SK-N-MC (cell line): ENCODE results near the gene NSUN2.

Source experiments
- DNase-seq: peaks from one replicate; pipeline ENCODE4 v3.0.0-alpha.2; 2011; ENCODE audit warnings: low read depth, low spot score
- H3K27ac ChIP-seq: fragments of 200-600 bp; sonication (generic); 2 replicates; pipeline ENCODE4 v1.5.1; 2016; ENCODE audit warnings: mixed run types
- H3K36me3 ChIP-seq: fragments of 200-600 bp; sonication (generic); 2 replicates; pipeline ENCODE4 v1.6.1; 2017; ENCODE audit warnings: antibody characterized with exemption, low read length, mixed read lengths; ENCODE audit not compliant: insufficient read depth
- H3K4me3 ChIP-seq: fragments of 200-600 bp; sonication (generic); 2 replicates; pipeline ENCODE4 v1.5.1; 2016
- H3K9ac ChIP-seq: fragments of 200-600 bp; sonication (generic); 2 replicates; pipeline ENCODE4 v1.8.0; 2017; ENCODE audit warnings: mixed run types, mixed read lengths; ENCODE audit not compliant: insufficient read length
- H3K9me3 ChIP-seq: fragments of 200-600 bp; sonication (generic); 2 replicates; pipeline ENCODE4 v1.6.1; 2017; ENCODE audit warnings: low read depth, mild to moderate bottlenecking, antibody characterized with exemption, low read length, moderate library complexity, mixed read lengths
- EZH2 ChIP-seq: fragments of 200-600 bp; sonication (generic); IDR thresholded peaks from one replicate; pipeline ENCODE4 v1.6.1; 2017; ENCODE audit warnings: antibody characterized with exemption
- FOXP2 ChIP-seq: optimal IDR thresholded peaks from 2 replicates; pipeline ENCODE3; 2011; ENCODE audit warnings: mild to moderate bottlenecking, moderate library complexity; ENCODE audit not compliant: insufficient read depth; ENCODE audit errors: extremely low read length, control extremely low read depth
- POLR2AphosphoS5 ChIP-seq: IDR thresholded peaks from 2 replicates; pipeline ENCODE4 v1.6.1; 2012; ENCODE audit warnings: mild to moderate bottlenecking, low read depth, low read length, borderline replicate concordance

Gene NSUN2

DNA sequence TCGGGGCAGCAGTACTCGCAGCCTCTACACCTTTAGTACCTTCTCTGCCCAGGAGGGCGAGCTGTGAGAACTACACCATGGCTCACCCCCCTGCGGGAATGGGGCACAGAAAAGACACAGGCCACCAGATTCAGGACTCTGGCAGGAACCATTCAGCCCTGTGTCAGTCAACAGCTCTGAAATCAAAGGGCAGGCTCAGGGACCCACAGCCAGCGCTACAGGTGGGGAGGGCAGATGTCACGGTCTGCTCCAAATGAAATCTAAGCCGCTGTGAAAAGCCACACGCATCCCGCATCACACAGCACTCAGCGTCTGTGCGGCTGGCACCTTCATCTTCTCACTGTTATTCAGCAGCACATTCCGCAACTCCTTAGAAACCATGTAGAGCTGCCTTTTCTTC lies 27.9 kb downstream of the NSUN2 start:
- Histone ChIP-seq H3K27ac (no peak overlapping the region), H3K9me3 (no peaks in the 10 kb centered on the region), H3K4me3 (no peak overlapping the region), H3K9ac (no peak overlapping the region), H3K36me3 (peaks cover 94% of the 10 kb centered on the region)
- TF ChIP-seq EZH2 (no peak), FOXP2 (no peak), POLR2AphosphoS5 (no peak)
- DNase-seq, result no peak

DNA sequence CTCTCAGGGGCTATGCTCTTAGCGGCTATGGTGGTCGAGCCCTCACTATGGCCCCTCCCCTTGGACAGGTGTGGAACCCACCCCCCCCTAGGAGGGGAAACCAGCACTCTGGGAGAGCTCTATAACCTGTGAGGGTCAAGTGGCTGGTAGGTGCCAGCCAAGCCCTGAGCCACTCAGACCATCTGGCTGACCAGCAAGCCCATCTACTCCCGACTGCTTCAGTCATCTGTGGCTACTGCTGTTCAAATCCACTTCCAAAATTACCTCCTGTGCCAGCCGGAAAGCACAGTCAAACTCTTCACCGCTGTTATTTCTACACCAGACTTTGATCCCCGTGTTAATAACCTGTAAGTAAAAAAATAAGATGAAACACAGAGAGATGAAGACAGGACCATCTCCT lies 28.5 kb downstream of the NSUN2 start:
- no peak for TF ChIP-seq FOXP2
- no peak for TF ChIP-seq POLR2AphosphoS5
- no peak for TF ChIP-seq EZH2
- Histone ChIP-seq H3K4me3 (no peak overlapping the region), H3K9me3 (no peaks in the 10 kb centered on the region), H3K27ac (no peak overlapping the region), H3K9ac (no peak overlapping the region), H3K36me3 (peaks cover 93% of the 10 kb centered on the region)
- DNase-seq, result no peak

DNA sequence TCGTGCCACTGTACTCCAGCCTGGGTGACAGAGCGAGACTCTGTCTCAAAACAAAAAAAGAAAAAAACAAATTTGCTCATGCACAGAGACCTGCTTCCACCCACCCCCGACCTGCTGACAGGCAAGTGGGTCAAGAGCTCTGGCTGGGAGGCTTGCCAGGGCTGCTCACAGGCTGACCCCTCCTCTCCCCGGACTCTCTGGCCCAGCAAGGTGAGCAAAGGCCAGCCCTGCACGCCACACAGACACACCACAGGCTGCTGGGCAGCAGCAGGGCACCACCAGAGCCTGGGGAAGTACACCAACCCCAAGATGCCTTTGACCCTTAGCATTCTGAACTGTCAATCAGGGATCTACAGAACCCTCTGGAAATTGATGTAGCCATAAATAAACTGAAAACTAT lies 29.2 kb downstream of the NSUN2 start:
- H3K36me3 ChIP-seq, result peaks cover 92% of the 10 kb centered on the region
- DNase-seq, result no peak
- H3K9ac ChIP-seq, result no peak overlapping the region
- H3K4me3 ChIP-seq, result no peak overlapping the region
- TF ChIP-seq EZH2 (no peak), POLR2AphosphoS5 (no peak), FOXP2 (no peak)
- no peak overlapping the region for H3K27ac ChIP-seq
- H3K9me3 ChIP-seq, result no peaks in the 10 kb centered on the region

DNA sequence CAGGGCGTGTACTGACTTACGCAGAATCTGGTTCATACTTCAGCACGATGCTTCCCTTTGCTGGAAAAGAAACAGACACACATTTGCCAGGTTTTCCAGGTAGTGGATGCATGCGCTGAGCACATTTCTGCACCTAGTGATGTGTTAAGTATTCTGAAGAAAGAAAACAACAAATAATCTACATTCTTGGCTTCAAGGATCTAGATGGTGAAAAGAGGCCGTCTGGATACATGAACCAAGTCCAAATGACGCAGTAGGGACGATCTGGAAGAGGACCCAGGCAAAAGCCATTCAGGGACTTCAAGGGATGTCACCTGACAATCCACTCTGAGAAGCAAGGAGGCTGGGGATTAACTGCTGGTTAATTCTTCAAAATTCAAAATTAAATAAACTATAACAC lies 30.4 kb downstream of the NSUN2 start:
- no peak overlapping the region for H3K4me3 ChIP-seq
- no peak overlapping the region for H3K9ac ChIP-seq
- H3K9me3 ChIP-seq, result no peaks in the 10 kb centered on the region
- no peak for TF ChIP-seq FOXP2
- no peak for TF ChIP-seq EZH2
- no peak for TF ChIP-seq POLR2AphosphoS5
- H3K36me3 ChIP-seq, result peaks cover 89% of the 10 kb centered on the region
- H3K27ac ChIP-seq, result no peak overlapping the region
- no peak for DNase-seq

DNA sequence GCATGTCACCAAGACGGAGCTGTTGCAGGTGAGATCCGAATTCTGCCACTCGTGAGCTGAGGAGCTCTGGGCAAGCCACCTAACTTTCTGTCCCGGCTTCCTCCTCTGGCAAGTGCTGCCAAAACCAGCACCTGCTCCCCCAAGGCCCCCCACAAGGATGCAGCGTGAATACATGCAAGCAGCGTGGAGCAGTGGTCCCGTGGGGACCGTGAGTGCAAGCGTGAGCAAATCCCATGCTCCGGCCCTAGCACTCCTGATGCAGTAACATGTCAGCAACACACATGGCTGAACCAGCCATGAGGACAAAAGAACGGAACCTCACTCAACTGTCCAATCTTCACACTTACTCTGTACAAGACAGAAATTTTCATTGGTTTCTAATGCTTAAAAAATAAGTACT lies 31.0 kb downstream of the NSUN2 start:
- H3K9ac ChIP-seq, result no peak overlapping the region
- no peak for TF ChIP-seq EZH2
- H3K4me3 ChIP-seq, result no peak overlapping the region
- no peak for DNase-seq
- peaks cover 84% of the 10 kb centered on the region for H3K36me3 ChIP-seq
- H3K27ac ChIP-seq, result no peak overlapping the region
- H3K9me3 ChIP-seq, result no peaks in the 10 kb centered on the region

DNA sequence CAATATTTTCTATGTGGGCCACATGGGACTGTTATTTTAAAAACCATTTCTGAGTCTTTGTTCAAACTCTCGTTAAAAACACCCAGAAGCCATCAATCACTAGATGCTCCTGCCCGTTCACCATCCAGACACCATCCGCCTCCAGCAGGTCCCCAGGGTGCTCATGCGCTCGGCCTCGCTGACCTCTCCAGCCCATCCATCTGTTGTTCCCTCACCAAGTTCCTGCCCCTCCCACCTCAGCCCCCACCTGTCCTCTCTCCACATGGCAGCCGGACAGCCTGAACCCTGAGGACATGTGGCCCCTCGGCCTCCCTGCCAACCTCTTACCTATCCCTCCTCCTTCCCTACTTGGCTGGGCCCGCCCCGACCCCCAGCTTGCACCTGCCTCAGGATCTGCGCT lies 31.6 kb downstream of the NSUN2 start:
- no peak for DNase-seq
- no peak overlapping the region for H3K9ac ChIP-seq
- no peak overlapping the region for H3K4me3 ChIP-seq
- H3K27ac ChIP-seq, result no peak overlapping the region
- no peaks in the 10 kb centered on the region for H3K9me3 ChIP-seq
- peaks cover 85% of the 10 kb centered on the region for H3K36me3 ChIP-seq
- TF ChIP-seq EZH2 (no peak), POLR2AphosphoS5 (no peak), FOXP2 (no peak)

DNA sequence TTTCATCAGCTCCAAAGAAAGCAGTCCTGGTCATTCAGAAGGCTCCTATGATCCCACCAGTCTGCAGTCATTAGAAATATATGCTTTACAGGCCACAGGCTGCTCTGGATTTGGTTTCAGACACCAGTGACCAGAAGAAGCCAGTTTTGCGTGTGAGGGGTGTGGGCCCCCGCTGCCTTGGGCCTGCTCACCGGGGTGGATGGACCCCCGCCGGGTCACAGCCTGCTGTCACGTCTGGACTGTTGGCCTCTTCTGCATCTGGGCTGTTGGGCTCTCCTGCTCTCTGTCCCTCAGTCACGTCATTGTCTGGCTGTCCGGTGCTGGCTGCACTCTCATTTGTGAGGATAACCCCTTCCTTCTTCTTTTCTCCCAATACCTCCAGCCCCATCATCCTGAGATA lies 33.1 kb downstream of the NSUN2 start:
- no peak for TF ChIP-seq EZH2
- TF ChIP-seq FOXP2, result no peak
- TF ChIP-seq POLR2AphosphoS5, result no peak
- peaks cover 71% of the 10 kb centered on the region for H3K36me3 ChIP-seq
- H3K27ac ChIP-seq, result no peak overlapping the region
- no peak overlapping the region for H3K9ac ChIP-seq
- H3K4me3 ChIP-seq, result no peak overlapping the region
- H3K9me3 ChIP-seq, result no peaks in the 10 kb centered on the region
- no peak for DNase-seq

DNA sequence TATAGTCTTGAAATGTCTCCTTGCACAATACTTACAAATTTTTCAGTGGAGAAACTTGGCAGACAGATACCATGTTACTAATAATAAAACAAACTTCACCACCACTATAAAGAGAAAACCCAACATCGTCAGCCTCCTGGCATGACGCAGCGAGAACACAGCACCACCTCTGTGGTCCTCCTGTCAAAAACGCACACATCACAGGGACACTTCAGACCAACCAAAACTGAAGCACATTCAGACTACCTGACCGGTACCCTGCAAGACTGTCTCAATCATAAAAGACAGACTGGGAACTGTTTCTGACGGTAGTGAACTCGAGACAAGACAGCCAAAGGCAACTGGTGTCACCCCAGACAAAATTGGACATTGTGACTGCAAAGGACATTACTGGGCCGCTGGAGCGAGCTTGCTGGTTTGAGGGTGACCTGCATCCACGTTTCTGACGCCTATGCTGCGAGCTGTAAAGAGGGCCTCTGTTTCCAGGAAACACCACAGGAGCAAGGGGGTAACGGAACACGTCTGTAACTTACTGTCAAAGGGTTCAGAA lies 34.4 kb downstream of the NSUN2 start:
- Histone ChIP-seq H3K4me3 (no peak overlapping the region), H3K9ac (no peak overlapping the region), H3K9me3 (no peaks in the 10 kb centered on the region), H3K36me3 (peaks cover 59% of the 10 kb centered on the region), H3K27ac (no peak overlapping the region)
- DNase-seq, result no peak
- no peak; the same call in 1 of the 2 replicates for TF ChIP-seq POLR2AphosphoS5
- no peak for TF ChIP-seq FOXP2
- TF ChIP-seq EZH2, result no peak

DNA sequence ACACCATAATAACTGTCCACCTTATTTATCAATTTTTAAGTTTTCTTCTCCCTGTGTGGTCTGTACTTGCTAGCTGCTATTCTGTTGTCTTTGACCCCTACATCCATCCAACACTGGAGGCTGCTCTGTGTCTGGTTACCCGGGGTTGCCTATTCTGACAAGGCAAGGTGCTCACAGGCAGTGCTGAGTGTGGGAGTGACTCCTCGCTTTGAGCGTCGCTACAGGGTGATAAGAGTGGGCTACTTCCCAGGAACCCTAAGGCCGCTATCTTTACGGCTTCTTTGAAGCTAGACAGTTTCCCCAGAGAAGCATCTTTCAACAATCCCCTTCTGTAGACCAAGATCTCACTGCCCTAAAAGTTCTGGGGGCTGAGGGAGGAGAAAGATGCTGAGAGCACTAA lies 35.3 kb downstream of the NSUN2 start:
- Histone ChIP-seq H3K4me3 (no peak overlapping the region), H3K27ac (no peak overlapping the region), H3K36me3 (peaks cover 52% of the 10 kb centered on the region), H3K9me3 (no peaks in the 10 kb centered on the region), H3K9ac (no peak overlapping the region)
- no peak for DNase-seq
- no peak for TF ChIP-seq EZH2
- TF ChIP-seq POLR2AphosphoS5, result no peak
- no peak for TF ChIP-seq FOXP2

DNA sequence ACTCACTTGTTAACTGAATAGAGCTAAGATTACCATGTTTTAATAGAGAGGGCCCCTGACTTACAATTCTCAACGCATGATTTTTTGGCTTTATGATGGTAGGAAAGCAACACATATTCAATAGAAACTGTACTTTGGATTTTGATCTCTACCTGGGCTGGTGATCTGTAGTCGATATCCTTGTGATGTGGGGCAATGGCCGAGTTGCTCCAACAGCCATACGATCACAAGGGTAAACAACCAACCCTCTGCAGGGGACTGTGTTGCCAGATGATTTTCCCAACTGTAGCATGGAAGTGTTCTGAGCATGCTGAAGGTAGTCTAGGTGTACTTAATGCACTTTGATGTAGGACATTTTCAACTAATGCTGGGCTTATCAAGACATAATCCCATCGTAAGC lies 36.5 kb downstream of the NSUN2 start:
- Histone ChIP-seq H3K27ac (no peak overlapping the region), H3K36me3 (peaks cover 40% of the 10 kb centered on the region), H3K9me3 (no peaks in the 10 kb centered on the region), H3K9ac (no peak overlapping the region), H3K4me3 (no peak overlapping the region)
- DNase-seq, result no peak
- TF ChIP-seq EZH2, result no peak
- TF ChIP-seq POLR2AphosphoS5, result no peak
- no peak for TF ChIP-seq FOXP2
